Measurements from ENCODE around the gene TTC4.

TTC4 gene

DNA sequence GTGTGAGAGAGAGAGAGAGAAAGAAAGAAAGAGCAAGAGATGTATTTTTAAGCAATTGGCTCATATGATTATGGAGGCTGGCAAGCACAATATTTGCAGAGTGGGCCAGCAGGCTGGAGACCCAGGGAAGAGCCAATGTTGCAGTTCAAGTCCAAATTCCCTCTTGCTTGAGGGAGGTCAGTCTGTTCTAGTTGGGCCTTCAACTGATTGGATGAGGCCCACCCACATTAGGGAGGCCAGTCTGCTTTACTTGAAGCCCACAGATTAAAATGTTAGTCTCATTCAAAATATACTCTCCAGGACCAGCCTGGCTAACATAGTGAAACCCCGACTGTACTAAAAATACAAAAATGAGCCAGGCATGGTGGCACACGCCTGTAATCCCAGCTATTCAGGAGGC is 57.3 kb downstream of the TTC4 start:
- TF ChIP-seq GATA2 (IDR thresholded peaks at IDR 0.05; ENCODE audit: low read depth, low read length) (no peak), GATA3 (IDR thresholded peaks at IDR 0.05; ENCODE audit: low read depth, low read length) (no peak)

DNA sequence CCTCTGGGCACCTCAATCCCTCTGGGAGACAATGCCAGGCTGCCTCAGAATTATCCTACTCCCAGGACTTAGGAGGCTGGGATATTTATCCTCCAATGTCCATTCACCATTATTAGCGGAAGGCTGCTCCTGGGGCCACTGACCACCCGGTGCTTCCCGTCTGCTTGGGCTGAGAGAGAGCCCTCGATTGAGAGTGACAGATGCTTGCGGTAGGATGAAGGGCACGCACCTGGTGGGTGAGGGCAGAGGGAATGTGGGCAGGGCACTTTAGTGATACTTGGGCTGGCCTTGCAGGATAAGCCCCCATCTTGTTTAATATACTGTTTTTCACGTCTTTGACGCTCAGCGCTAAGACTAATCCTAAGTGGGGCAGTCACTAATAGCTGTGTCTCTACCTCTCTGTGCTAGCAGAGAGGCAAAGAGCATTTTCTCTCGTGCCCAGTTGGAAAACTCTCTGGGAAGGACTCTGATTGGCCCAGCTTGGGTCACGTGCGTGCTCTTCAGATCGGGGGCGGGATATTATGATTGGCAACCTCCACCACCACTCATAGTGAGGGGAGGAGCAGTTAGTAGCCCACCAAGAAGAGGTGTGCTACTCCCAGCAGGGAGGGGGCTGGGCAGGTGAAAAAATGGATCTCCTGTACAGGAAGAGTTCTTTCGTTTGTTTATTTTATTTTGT is 59.3 kb downstream of the TTC4 start:
- TF ChIP-seq GATA2 (IDR thresholded peaks at IDR 0.05; ENCODE audit: low read depth, low read length) (no peak), GATA3 (IDR thresholded peaks at IDR 0.05; ENCODE audit: low read depth, low read length) (no peak)

DNA sequence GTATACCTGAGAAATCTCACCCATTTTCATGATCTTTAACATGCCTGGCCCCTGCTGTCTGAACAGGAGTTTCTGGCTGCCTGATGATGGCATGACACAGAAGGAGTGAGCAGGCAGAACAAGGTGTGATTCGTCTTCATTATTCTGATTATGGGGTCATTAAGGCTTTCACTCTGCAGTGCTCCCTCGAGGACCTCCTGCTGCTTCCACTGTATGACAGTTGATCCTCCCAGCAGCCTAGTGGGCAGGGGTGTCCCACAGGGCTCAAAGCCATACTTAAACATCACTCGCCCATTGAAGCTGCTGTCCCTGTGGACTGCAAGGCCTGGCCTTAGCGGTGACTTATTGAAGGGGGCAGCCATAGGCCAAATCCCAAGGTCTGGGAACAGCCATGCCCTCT is 61.4 kb downstream of the TTC4 start:
- no peak for TF ChIP-seq GATA2 (IDR thresholded peaks at IDR 0.05; ENCODE audit: low read depth, low read length)
- TF ChIP-seq GATA3 (IDR thresholded peaks at IDR 0.05; ENCODE audit: low read depth, low read length): no peak

DNA sequence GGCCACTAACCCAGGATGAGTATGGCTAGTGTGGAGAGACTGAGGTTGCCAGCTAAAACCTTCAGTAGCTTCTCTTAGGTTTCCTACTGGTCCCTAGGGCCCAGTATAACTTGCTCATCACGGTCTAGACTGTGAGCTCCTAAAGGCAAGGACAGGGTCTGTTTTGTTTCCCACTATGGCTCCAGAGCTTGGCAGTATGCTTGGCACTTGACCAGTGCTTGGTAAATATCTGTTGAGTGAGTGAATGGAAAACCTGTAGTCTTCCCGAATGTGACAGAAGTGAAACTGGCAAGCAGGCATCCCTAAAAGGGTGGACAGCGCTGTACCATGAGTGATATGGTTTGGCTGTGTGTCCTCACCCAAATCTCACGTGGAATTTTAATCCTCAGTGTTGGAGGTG is 61.8 kb downstream of the TTC4 start:
- TF ChIP-seq GATA3 (IDR thresholded peaks at IDR 0.05; ENCODE audit: low read depth, low read length): no peak

DNA sequence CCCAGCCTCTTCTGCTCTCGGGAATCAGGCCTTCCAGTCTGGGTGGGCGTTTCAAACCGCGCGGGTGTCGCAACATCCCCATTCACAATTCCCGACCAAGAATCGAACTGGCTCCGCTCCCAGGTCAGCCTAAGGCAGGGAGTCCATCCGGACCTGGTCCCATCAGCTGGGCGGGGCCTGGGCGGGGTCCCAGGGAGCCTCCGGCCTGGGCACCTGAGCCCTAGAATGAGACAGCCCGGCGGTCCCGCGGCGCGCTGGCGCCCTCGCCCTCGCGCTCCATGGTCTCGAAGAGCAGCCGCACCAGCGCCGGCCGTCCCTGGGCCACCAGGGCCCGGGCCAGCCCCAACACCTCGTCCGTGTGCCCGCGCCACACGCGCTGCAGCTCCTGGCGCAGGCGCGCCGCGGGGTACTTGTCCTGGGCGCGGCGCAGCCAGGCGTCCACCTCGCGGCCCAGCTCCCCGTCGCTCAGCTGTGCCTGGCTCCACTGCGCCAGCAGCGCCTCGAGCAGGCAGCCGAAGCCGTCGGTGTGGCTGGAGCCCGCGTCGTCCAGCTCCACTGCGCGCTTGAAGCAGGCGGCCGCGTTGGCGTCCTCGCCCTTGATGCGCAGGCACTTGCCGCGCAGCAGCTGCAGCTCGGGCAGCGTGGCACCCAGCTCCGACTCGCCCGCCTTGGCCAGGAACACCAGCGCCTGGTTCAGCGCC is 65.5 kb downstream of the TTC4 start:
- TF ChIP-seq GATA2 (IDR thresholded peaks at IDR 0.05; ENCODE audit: low read depth, low read length) (no peak), GATA3 (IDR thresholded peaks at IDR 0.05; ENCODE audit: low read depth, low read length) (no peak)

DNA sequence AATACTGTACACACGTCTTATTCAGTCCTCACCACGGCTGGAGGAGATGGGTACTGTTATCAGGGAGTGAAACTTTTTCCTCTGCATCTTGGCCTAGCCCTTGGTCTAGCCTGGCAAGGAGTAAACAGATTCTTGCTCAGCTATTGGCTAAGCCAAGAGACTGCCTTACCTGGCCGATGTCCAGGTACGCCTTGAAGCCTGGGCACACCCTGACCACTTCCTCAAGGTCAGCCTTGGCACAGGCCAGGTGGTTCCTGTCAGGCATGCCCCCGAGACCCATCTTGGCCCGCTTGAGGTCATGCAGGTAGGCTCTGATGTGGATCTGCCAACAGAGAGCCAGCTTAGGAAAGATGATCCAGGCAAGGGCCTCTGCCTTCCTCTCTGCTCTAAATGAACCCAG is 66.5 kb downstream of the TTC4 start:
- no peak for TF ChIP-seq GATA3 (IDR thresholded peaks at IDR 0.05; ENCODE audit: low read depth, low read length)
- TF ChIP-seq GATA2 (IDR thresholded peaks at IDR 0.05; ENCODE audit: low read depth, low read length): no peak

DNA sequence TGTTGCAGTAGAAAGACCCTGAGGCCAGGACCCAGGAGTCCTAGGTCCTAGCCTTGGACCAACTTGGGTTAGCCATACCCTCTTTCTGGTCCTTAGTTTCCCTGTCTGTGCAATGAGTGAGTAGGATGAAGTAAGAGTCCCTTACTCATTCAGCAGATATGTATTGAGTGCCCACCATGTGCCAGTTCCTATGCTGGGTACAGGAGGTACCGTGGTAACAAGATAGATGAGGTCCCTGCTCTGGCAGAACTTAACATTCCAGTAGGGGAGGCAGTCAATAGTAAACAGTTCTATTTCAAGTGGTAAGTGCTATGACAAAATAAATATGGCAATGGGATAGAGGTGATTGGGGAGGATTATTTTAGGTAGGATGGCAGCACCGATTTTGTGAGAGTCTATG is 66.9 kb downstream of the TTC4 start:
- TF ChIP-seq GATA2 (IDR thresholded peaks at IDR 0.05; ENCODE audit: low read depth, low read length) (no peak), GATA3 (IDR thresholded peaks at IDR 0.05; ENCODE audit: low read depth, low read length) (no peak)

DNA sequence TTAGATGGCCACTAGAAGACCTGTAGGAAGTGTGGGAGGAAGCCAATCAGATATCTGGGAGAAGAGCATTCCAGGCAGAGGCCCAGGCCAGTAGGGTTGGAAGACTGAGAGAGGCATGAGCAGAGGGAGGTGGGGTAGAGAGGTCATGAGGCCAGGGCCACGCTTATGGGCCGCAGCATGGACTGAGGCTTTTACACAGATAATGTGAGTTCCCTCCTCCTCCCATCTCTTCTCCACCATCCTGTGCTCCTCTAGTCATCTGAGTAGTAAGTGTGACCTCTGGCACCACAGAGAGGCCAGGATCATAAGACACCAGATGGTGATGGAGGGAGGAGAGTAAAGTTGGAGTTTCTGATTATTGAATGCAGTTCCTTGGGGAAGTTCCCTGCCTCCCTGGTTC is 68.4 kb downstream of the TTC4 start:
- TF ChIP-seq GATA3 (IDR thresholded peaks at IDR 0.05; ENCODE audit: low read depth, low read length) (no peak), GATA2 (IDR thresholded peaks at IDR 0.05; ENCODE audit: low read depth, low read length) (no peak)

DNA sequence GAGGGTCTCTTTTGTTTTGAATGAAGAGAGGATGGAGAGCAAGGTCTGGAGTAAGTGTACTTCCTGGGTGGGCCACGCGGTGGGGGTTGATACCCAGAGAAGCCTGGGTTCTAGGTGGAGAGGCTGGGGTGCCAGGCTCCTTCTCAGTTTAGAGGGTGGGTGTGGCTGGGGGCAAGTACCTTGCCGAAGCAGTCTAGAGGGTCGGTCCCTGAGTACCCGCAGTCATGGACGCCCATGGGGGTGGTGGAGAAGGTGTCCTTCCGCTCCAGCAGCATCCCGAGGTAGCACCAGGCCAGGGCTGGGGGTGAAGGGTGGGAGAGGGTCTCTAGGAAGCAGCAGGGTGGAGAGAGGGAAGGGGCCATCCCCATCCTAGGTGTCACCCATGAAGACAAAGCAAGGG is 71.1 kb downstream of the TTC4 start:
- TF ChIP-seq GATA3 (IDR thresholded peaks at IDR 0.05; ENCODE audit: low read depth, low read length) (no peak), GATA2 (IDR thresholded peaks at IDR 0.05; ENCODE audit: low read depth, low read length) (no peak)

DNA sequence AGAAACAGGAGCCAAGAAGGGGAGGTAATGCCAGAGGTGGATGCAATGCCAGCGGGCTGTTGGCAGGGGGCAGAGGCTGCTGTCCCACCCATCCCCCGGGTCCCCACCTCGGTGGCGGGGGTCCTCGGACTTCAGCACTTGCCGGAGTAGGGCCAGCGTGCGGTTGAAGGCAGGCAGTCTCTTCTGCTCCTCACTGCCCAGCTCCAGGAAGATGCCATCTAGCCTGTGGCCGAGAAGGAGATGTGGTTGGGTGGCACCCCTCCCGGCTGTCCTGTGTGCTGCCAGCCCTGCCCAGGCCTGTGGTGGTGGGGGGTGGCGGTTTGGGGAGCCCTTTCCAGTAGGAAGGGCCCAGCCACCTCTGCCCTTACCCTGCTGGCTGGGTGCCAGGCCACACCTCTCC is 71.9 kb downstream of the TTC4 start:
- no peak for TF ChIP-seq GATA2 (IDR thresholded peaks at IDR 0.05; ENCODE audit: low read depth, low read length)
- no peak for TF ChIP-seq GATA3 (IDR thresholded peaks at IDR 0.05; ENCODE audit: low read depth, low read length)

DNA sequence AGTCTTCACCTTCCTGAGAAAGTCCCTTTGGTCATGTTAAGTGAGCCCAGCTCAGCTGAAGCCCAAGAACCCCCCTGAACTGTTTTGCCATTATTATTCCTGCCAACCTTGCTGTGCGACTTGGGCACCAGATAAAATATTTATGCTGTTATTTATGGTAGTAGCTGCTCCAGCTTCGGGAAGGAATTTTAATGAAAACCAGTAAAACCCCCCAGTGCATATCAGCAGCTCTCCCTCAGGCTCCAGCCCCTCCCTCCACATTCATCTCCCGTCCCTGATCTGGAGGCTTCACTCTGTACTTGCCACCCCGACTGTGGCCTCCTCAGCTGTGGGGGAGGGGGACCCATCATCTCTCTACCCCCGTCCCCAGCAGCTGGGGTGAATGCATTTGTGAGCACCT is 72.8 kb downstream of the TTC4 start:
- no peak for TF ChIP-seq GATA2 (IDR thresholded peaks at IDR 0.05; ENCODE audit: low read depth, low read length)
- no peak for TF ChIP-seq GATA3 (IDR thresholded peaks at IDR 0.05; ENCODE audit: low read depth, low read length)

DNA sequence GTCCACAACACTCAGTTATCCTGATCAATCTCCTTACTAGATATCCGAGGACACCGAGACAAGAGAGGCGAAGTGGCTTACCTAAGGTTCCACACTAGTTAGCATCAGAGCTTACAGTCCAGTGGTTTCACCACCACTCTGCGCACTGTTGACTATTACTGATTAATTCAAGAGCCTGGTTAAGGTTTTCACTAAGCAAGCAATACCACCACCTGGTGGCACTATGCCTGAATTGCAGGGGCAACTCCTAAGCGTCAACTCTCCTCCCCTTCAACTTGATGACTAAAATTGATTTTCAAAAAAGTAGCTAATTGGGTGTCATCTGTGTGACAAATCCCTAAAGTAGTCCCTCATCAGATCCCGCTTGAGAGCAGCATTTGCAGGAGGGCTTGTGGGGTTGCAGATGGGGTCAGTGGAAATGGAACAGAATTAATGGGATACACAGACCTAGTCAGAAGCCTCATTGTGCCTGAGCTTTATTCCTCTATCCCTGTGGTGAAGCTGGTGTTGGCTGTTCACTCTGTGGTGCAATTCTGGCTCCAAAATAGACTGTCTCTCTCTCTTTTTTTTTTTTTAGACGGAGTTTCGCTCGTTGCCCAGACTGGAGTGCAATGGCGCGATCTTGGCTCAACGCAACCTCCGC is 76.3 kb downstream of the TTC4 start:
- no peak for TF ChIP-seq GATA3 (IDR thresholded peaks at IDR 0.05; ENCODE audit: low read depth, low read length)
- no peak for TF ChIP-seq GATA2 (IDR thresholded peaks at IDR 0.05; ENCODE audit: low read depth, low read length)
